HEK293 (cell line): Measurements from ENCODE around the gene ADAMTS17.
A peak's percentile ranks its signal among the peaks of the same experiment; 100 is the strongest.

Experiments
- CTCF ChIA-PET: fragments of 350-600 bp; formaldehyde crosslinking; extraction: SDS; loops from one replicate; lab custom pipeline; 2021; ENCODE audit warnings: antibody characterized with exemption; lab: Yijun Ruan, JAX
- POLR2A ChIA-PET: fragments of 300-600 bp; formaldehyde crosslinking; extraction: SDS; loops from one replicate; lab custom pipeline; 2020; ENCODE audit warnings: antibody characterized with exemption, inconsistent platforms; lab: Yijun Ruan, JAX
- H3K27ac ChIP-seq: fragments of 200-500 bp; sonication (Bioruptor generic); 2 replicates; pipeline ENCODE4 v1.5.1; 2014; ENCODE audit warnings: low read depth, low read length, control low read depth, inconsistent platforms; ENCODE audit errors: extremely low read depth
- H3K36me3 ChIP-seq, 2 experiments: fragments of 200-500 bp in 1 of 2; sonication (Bioruptor generic) in 1 of 2; 1 replicate in 1 of 2; 2 replicates in 1 of 2; pipeline ENCODE4 v1.5.1; 2014 to 2017; ENCODE audit warnings: inconsistent platforms in 2 of 2, low read length in 2 of 2; ENCODE audit not compliant: control insufficient read depth in 2 of 2, insufficient read depth in 1 of 2
- H3K4me1 ChIP-seq: fragments of 200-500 bp; sonication (Bioruptor generic); 2 replicates; pipeline ENCODE4 v1.5.1; 2014; ENCODE audit warnings: mild to moderate bottlenecking, low read length, inconsistent platforms; ENCODE audit not compliant: control insufficient read depth, insufficient read depth
- H3K4me3 ChIP-seq: 2 replicates; pipeline ENCODE4 v1.5.1; 2011; ENCODE audit warnings: low read depth, mild to moderate bottlenecking, control low read depth, low read length, moderate library complexity
- H3K9me3 ChIP-seq: fragments of 200-500 bp; sonication (Bioruptor generic); 2 replicates; pipeline ENCODE4 v1.5.1; 2014; ENCODE audit warnings: low read depth, low read length, inconsistent platforms; ENCODE audit not compliant: control insufficient read depth, insufficient read depth
- MEIS1 ChIP-seq: sonication (generic); formaldehyde crosslinking; IDR thresholded peaks from 2 replicates; pipeline ENCODE4 v1.8.1; 2022; ENCODE audit warnings: missing genetic modification reagents, mild to moderate bottlenecking, borderline replicate concordance
- SCRT2 ChIP-seq: fragments of 450-650 bp; formaldehyde crosslinking; IDR thresholded peaks from 2 replicates; pipeline ENCODE4 v1.5.1; 2016; ENCODE audit warnings: missing biosample characterization, missing genetic modification characterization
- ZBTB48 ChIP-seq: fragments of 450-650 bp; formaldehyde crosslinking; IDR thresholded peaks from 2 replicates; pipeline ENCODE4 v1.5.1; 2016; ENCODE audit warnings: missing biosample characterization, missing genetic modification characterization
- ZBTB8A ChIP-seq: fragments of 450-650 bp; formaldehyde crosslinking; IDR thresholded peaks from 2 replicates; pipeline ENCODE4 v1.5.1; 2016; ENCODE audit warnings: missing biosample characterization, missing genetic modification characterization
- ZEB2 ChIP-seq: fragments of 450-650 bp; formaldehyde crosslinking; IDR thresholded peaks from 2 replicates; pipeline ENCODE4 v1.5.1; 2016; ENCODE audit warnings: missing biosample characterization, missing genetic modification characterization
- ZFP37 ChIP-seq: fragments of 450-650 bp; formaldehyde crosslinking; IDR thresholded peaks from 2 replicates; pipeline ENCODE4 v1.5.1; 2016; ENCODE audit warnings: missing biosample characterization, missing genetic modification characterization
- ZNF670 ChIP-seq: fragments of 450-650 bp; formaldehyde crosslinking; IDR thresholded peaks from 2 replicates; pipeline ENCODE4 v1.5.1; 2016; ENCODE audit warnings: missing biosample characterization, missing genetic modification characterization, low read depth
- ZNF791 ChIP-seq: fragments of 450-650 bp; formaldehyde crosslinking; IDR thresholded peaks from 2 replicates; pipeline ENCODE4 v1.5.1; 2016; ENCODE audit warnings: missing biosample characterization, missing genetic modification characterization
- TF ChIP-seq, protein P1 (sequence below): fragments of 450-650 bp; formaldehyde crosslinking; IDR thresholded peaks from 2 replicates; pipeline ENCODE4 v1.5.1; 2016; ENCODE audit warnings: missing biosample characterization, missing genetic modification characterization
- TF ChIP-seq, protein P2 (sequence below): fragments of 450-650 bp; formaldehyde crosslinking; conservative IDR thresholded peaks from 2 replicates; pipeline ENCODE4 v1.5.1; 2016; ENCODE audit warnings: low read depth, missing biosample characterization, missing genetic modification characterization
- TF ChIP-seq, protein P3 (sequence below): fragments of 450-650 bp; formaldehyde crosslinking; IDR thresholded peaks from 2 replicates; pipeline ENCODE4 v1.5.1; 2017; ENCODE audit warnings: missing biosample characterization, missing genetic modification characterization
- TF ChIP-seq, protein P4 (sequence below): fragments of 450-650 bp; formaldehyde crosslinking; IDR thresholded peaks from 2 replicates; pipeline ENCODE4 v1.5.1; 2017; ENCODE audit warnings: missing biosample characterization, missing genetic modification characterization
- TF ChIP-seq, protein P5 (sequence below): fragments of 450-650 bp; formaldehyde crosslinking; IDR thresholded peaks from 2 replicates; pipeline ENCODE4 v1.5.1; 2016; ENCODE audit warnings: missing biosample characterization, missing genetic modification characterization

The ADAMTS17 gene

DNA sequence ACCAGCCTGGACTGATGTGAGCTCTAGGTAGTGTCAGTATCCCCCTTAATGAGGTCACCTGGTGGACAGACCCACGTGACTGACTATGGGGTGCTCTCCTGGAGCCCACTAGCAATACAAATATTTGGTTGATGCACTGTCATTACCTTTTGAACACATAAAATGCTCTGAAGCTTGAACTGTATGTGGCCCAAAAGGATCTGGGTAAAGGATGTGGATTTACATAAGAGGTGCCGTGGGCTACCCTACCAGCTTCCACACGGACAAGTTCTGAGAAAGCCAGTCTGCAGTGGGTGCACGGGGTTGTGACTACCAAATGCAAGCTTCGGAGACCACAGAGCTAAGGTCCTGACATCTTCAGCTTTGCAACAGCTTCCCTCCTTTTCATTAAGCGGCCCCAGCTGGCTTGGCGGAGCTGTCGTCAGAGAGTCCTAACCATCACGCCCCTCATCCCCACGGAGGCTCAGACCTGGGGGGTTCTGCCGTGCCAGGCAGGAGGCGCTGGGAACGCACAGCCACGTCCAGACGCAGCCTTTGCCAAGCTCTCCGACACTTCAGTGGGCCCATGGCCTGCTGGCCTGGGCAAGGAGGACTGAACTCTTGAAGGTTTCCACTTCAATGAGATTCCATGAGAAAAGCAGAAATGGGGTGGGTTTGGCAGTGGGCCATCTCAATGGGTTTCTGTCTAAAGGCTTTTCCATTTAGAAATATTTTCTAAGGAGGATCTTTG, 228.3 kb downstream of the ADAMTS17 start:
- no peaks in the 10 kb centered on the region for H3K36me3 ChIP-seq
- ChIA-PET POLR2A (interaction anchor here (0.6 kb wide), 1 partner anchor 239 kb away, joined by 4 read pairs; no protein-coding TSS in a partner anchor), CTCF (no interaction called here)
- no peaks in the 10 kb centered on the region for H3K9me3 ChIP-seq
- H3K4me1 ChIP-seq, result peaks cover 3% of the 10 kb centered on the region
- no peak overlapping the region for H3K4me3 ChIP-seq
- TF ChIP-seq ZEB2 (tag by site-specific recombination), result no peak
- TF ChIP-seq ZNF670, result no peak
- TF ChIP-seq SCRT2 (tag by site-specific recombination), result no peak
- TF ChIP-seq, protein P1, sequence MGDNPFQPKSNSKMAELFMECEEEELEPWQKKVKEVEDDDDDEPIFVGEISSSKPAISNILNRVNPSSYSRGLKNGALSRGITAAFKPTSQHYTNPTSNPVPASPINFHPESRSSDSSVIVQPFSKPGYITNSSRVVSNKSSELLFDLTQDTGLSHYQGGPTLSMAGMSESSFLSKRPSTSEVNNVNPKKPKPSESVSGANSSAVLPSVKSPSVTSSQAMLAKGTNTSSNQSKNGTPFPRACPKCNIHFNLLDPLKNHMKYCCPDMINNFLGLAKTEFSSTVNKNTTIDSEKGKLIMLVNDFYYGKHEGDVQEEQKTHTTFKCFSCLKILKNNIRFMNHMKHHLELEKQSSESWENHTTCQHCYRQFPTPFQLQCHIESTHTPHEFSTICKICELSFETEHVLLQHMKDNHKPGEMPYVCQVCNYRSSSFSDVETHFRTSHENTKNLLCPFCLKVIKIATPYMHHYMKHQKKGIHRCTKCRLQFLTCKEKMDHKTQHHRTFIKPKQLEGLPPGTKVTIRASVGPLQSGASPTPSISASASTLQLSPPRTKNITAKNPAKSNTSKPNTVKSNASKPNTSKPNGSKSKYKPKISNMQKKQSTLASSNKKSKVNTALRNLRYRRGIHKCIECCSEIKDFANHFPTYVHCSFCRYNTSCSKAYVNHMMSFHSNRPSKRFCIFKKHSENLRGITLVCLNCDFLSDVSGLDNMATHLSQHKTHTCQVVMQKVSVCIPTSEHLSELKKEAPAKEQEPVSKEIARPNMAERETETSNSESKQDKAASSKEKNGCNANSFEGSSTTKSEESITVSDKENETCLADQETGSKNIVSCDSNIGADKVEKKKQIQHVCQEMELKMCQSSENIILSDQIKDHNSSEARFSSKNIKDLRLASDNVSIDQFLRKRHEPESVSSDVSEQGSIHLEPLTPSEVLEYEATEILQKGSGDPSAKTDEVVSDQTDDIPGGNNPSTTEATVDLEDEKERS (tag by site-specific recombination), result no peak
- no peak for TF ChIP-seq ZNF791 (tag by site-specific recombination)
- no peak for TF ChIP-seq ZBTB8A
- TF ChIP-seq ZBTB48 (tag by site-specific recombination), result no peak
- no peak for TF ChIP-seq MEIS1 (CRISPR knock-in tag)
- TF ChIP-seq, protein P2, sequence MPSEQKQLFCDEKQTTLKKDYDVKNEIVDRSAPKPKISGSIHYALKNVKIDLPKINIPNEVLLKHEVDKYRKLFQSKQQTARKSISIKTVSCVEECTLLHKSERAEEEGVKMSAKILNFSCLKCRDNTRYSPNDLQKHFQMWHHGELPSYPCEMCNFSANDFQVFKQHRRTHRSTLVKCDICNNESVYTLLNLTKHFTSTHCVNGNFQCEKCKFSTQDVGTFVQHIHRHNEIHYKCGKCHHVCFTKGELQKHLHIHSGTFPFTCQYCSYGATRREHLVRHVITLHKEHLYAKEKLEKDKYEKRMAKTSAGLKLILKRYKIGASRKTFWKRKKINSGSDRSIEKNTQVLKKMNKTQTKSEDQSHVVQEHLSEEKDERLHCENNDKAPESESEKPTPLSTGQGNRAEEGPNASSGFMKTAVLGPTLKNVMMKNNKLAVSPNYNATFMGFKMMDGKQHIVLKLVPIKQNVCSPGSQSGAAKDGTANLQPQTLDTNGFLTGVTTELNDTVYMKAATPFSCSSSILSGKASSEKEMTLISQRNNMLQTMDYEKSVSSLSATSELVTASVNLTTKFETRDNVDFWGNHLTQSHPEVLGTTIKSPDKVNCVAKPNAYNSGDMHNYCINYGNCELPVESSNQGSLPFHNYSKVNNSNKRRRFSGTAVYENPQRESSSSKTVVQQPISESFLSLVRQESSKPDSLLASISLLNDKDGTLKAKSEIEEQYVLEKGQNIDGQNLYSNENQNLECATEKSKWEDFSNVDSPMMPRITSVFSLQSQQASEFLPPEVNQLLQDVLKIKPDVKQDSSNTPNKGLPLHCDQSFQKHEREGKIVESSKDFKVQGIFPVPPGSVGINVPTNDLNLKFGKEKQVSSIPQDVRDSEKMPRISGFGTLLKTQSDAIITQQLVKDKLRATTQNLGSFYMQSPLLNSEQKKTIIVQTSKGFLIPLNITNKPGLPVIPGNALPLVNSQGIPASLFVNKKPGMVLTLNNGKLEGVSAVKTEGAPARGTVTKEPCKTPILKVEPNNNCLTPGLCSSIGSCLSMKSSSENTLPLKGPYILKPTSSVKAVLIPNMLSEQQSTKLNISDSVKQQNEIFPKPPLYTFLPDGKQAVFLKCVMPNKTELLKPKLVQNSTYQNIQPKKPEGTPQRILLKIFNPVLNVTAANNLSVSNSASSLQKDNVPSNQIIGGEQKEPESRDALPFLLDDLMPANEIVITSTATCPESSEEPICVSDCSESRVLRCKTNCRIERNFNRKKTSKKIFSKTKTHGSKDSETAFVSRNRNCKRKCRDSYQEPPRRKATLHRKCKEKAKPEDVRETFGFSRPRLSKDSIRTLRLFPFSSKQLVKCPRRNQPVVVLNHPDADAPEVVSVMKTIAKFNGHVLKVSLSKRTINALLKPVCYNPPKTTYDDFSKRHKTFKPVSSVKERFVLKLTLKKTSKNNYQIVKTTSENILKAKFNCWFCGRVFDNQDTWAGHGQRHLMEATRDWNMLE, result no peak
- TF ChIP-seq, protein P3, sequence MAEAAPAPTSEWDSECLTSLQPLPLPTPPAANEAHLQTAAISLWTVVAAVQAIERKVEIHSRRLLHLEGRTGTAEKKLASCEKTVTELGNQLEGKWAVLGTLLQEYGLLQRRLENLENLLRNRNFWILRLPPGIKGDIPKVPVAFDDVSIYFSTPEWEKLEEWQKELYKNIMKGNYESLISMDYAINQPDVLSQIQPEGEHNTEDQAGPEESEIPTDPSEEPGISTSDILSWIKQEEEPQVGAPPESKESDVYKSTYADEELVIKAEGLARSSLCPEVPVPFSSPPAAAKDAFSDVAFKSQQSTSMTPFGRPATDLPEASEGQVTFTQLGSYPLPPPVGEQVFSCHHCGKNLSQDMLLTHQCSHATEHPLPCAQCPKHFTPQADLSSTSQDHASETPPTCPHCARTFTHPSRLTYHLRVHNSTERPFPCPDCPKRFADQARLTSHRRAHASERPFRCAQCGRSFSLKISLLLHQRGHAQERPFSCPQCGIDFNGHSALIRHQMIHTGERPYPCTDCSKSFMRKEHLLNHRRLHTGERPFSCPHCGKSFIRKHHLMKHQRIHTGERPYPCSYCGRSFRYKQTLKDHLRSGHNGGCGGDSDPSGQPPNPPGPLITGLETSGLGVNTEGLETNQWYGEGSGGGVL, result no peak
- H3K27ac ChIP-seq, result no peak overlapping the region

DNA sequence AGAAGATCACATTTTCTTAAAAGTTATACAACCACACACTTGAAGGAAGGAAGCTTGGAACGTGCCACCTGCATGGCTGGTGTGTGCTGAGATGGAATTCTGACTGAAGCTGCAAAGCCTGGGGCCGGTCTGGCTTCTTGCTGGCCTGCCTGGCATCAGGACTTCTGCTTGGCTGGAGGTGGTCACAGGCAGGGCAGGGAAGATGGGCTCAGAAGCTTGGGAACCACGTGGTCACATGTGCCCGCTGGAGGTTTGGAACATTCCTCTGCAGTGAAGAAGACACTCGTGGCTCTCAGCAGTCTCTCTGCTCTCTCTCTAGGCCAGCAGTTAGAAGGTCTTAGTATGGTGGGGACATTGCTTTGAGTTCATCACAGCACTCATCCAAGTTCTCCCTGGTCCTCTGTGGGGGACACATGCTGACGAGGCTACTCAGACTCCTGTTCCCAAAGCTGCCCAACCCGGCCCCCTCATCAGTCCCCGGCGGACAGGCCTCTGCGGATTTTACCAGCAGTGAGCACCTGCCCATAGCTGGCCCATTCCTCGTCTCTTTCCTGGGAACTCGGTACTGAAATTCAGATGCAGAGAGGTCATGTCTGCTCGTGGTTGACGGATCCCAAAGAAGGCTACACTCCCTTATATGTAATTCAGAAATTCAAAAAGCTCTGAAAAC, 229.0 kb downstream of the ADAMTS17 start:
- no peaks in the 10 kb centered on the region for H3K36me3 ChIP-seq
- no peak overlapping the region for H3K4me3 ChIP-seq
- no peak for TF ChIP-seq ZFP37 (tag by site-specific recombination)
- TF ChIP-seq, protein P4, sequence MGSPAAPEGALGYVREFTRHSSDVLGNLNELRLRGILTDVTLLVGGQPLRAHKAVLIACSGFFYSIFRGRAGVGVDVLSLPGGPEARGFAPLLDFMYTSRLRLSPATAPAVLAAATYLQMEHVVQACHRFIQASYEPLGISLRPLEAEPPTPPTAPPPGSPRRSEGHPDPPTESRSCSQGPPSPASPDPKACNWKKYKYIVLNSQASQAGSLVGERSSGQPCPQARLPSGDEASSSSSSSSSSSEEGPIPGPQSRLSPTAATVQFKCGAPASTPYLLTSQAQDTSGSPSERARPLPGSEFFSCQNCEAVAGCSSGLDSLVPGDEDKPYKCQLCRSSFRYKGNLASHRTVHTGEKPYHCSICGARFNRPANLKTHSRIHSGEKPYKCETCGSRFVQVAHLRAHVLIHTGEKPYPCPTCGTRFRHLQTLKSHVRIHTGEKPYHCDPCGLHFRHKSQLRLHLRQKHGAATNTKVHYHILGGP, result no peak
- TF ChIP-seq, protein P5, sequence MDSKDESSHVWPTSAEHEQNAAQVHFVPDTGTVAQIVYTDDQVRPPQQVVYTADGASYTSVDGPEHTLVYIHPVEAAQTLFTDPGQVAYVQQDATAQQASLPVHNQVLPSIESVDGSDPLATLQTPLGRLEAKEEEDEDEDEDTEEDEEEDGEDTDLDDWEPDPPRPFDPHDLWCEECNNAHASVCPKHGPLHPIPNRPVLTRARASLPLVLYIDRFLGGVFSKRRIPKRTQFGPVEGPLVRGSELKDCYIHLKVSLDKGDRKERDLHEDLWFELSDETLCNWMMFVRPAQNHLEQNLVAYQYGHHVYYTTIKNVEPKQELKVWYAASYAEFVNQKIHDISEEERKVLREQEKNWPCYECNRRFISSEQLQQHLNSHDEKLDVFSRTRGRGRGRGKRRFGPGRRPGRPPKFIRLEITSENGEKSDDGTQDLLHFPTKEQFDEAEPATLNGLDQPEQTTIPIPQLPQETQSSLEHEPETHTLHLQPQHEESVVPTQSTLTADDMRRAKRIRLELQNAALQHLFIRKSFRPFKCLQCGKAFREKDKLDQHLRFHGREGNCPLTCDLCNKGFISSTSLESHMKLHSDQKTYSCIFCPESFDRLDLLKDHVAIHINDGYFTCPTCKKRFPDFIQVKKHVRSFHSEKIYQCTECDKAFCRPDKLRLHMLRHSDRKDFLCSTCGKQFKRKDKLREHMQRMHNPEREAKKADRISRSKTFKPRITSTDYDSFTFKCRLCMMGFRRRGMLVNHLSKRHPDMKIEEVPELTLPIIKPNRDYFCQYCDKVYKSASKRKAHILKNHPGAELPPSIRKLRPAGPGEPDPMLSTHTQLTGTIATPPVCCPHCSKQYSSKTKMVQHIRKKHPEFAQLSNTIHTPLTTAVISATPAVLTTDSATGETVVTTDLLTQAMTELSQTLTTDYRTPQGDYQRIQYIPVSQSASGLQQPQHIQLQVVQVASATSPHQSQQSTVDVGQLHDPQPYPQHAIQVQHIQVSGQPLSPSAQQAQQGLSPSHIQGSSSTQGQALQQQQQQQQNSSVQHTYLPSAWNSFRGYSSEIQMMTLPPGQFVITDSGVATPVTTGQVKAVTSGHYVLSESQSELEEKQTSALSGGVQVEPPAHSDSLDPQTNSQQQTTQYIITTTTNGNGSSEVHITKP (tag by site-specific recombination), result peak; percentile 38; the same call in 1 of the 2 replicates
- no peaks in the 10 kb centered on the region for H3K9me3 ChIP-seq
- peaks cover 3% of the 10 kb centered on the region for H3K4me1 ChIP-seq
- CTCF ChIA-PET, result no interaction called here
- POLR2A ChIA-PET, result no interaction called here
- no peak overlapping the region for H3K27ac ChIP-seq
